Cerebellar nuclear complex (tissue), 1 donor: Measurements from ENCODE around the gene RPP25L.

ENCODE experiments used
- DNase-seq, 2 experiments: peaks; one replicate each; lab custom pipeline; 2025; lab: John Stamatoyannopoulos, UW

Gene RPP25L

GRCh38 chr9:34611251-34611810 lies 566 bp downstream of the RPP25L start:
- no peak for DNase-seq

GRCh38 chr9:34610434-34611206 lies 1.3 kb downstream of the RPP25L start:
- no peak for DNase-seq

- DNase-seq, result no peak
Measured at GRCh38 chr9:34607331-34607730, 4.6 kb downstream of the RPP25L start.

- no peak for DNase-seq
Measured at GRCh38 chr9:34606905-34607304, 5.0 kb downstream of the RPP25L start.

- no peak for DNase-seq
Measured at GRCh38 chr9:34606190-34606589, 5.7 kb downstream of the RPP25L start.

GRCh38 chr9:34603610-34604231 lies 8.2 kb downstream of the RPP25L start:
- DNase-seq, result peak in 1 of 2 experiments; percentile 76

- DNase-seq, result no peak
Measured at GRCh38 chr9:34601937-34602573, 9.8 kb downstream of the RPP25L start.

GRCh38 chr9:34600908-34601307 lies 11.0 kb downstream of the RPP25L start:
- DNase-seq, result no peak

- DNase-seq, result no peak
Measured at GRCh38 chr9:34599546-34599945, 12.4 kb downstream of the RPP25L start.

GRCh38 chr9:34594177-34594576 lies 17.7 kb downstream of the RPP25L start:
- DNase-seq, result no peak

- no peak for DNase-seq
Measured at GRCh38 chr9:34592895-34593601, 18.8 kb downstream of the RPP25L start.

GRCh38 chr9:34591917-34592866 lies 19.7 kb downstream of the RPP25L start:
- DNase-seq, result no peak

- peak in 1 of 2 experiments; percentile 52 for DNase-seq
Measured at GRCh38 chr9:34591248-34591916, 20.5 kb downstream of the RPP25L start.

GRCh38 chr9:34590381-34591247 lies 21.3 kb downstream of the RPP25L start:
- no peak for DNase-seq

GRCh38 chr9:34589636-34590380 lies 22.1 kb downstream of the RPP25L start, which contains the start of gene CNTFR:
TSS of gene CNTFR (minus strand) at chr9:34589724. CDS start at chr9:34568981, 20,743 bp downstream.
- DNase-seq, result peak in 1 of 2 experiments; percentile 27

- DNase-seq, result no peak
Measured at GRCh38 chr9:34588671-34589635, 22.9 kb downstream of the RPP25L start.

- DNase-seq, result no peak
Measured at GRCh38 chr9:34587271-34587670, 24.6 kb downstream of the RPP25L start.
